HG02623 (cell line): ENCODE data around the gene S100A12.
"Not testable (repeated sequence)": the region's sequence is repeated elsewhere in the genome, so short reads cannot be mapped to it uniquely, and the experiment has no call there.

ENCODE experiments used
- ATAC-seq: cut with Tn5 transposase; IDR thresholded peaks from one replicate; pipeline ENCODE4 v1.9.1; 2021; ENCODE audit warnings: moderate library complexity; ENCODE audit not compliant: unreplicated experiment

S100A12 gene

GRCh38 chr1:153375511-153375910 lies at the start of gene S100A12:
Gene S100A12 (minus strand): TSS chr1:153375621. CDS start chr1:153374592, 1,029 bp downstream.
- ATAC-seq: no peak

- ATAC-seq: no peak
These were observed 47.1 kb upstream of the S100A12 start for GRCh38 chr1:153422450-153423068.

GRCh38 chr1:153420306-153420705 lies 44.9 kb upstream of the S100A12 start:
- no peak for ATAC-seq

GRCh38 chr1:153419436-153419793 lies 44.0 kb upstream of the S100A12 start:
- not testable (repeated sequence) for ATAC-seq

GRCh38 chr1:153418758-153419435 lies 43.5 kb upstream of the S100A12 start:
- not testable (repeated sequence) for ATAC-seq

GRCh38 chr1:153417136-153417888 lies 41.9 kb upstream of the S100A12 start:
- ATAC-seq: no peak

- ATAC-seq: no peak
These were observed 40.6 kb upstream of the S100A12 start, which contains the start of gene S100A7A for GRCh38 chr1:153415850-153416570. Gene S100A7A (plus strand): TSS chr1:153416520. CDS start chr1:153418083, 1,563 bp downstream.

- ATAC-seq: not testable (repeated sequence)
These were observed 38.5 kb upstream of the S100A12 start for GRCh38 chr1:153413961-153414360.

GRCh38 chr1:153407274-153407673 lies 31.9 kb upstream of the S100A12 start:
- ATAC-seq: not testable (repeated sequence)

GRCh38 chr1:153405825-153406599 lies 30.6 kb upstream of the S100A12 start:
- not testable (repeated sequence) for ATAC-seq

- ATAC-seq: no peak
These were observed 29.3 kb upstream of the S100A12 start for GRCh38 chr1:153404768-153405167.

- ATAC-seq: no peak
These were observed 28.7 kb upstream of the S100A12 start for GRCh38 chr1:153404086-153404635.

GRCh38 chr1:153403421-153404085 lies 28.1 kb upstream of the S100A12 start:
- no peak for ATAC-seq

GRCh38 chr1:153402226-153402625 lies 26.8 kb upstream of the S100A12 start:
- ATAC-seq: no peak

GRCh38 chr1:153401461-153401860 lies 26.0 kb upstream of the S100A12 start:
- ATAC-seq: no peak

GRCh38 chr1:153400244-153400643 lies 24.8 kb upstream of the S100A12 start:
- no peak for ATAC-seq

GRCh38 chr1:153399401-153400055 lies 24.1 kb upstream of the S100A12 start:
- no peak for ATAC-seq

- no peak for ATAC-seq
These were observed 22.7 kb upstream of the S100A12 start for GRCh38 chr1:153397924-153398651.
